A549 (cell line): ENCODE measurements around the gene SLC16A10.

ENCODE experiments used
- BHLHE40 ChIP-seq: IDR thresholded peaks from 2 replicates; pipeline ENCODE4 v1.6.1; 2012; ENCODE audit warnings: low read depth, low read length, inconsistent platforms
- CBX2 ChIP-seq: fragments of 200-600 bp; sonication (generic); IDR thresholded peaks from 2 replicates; pipeline ENCODE4 v1.6.1; 2016; ENCODE audit warnings: low read depth, mild to moderate bottlenecking, borderline replicate concordance
- EP300 ChIP-seq, 2 experiments: fragments of >200 bp; sonication (Bioruptor Twin); formaldehyde crosslinking; IDR thresholded peaks; 2 replicates in 1 of 2; 3 replicates in 1 of 2; pipeline ENCODE4 v1.6.1; 2016 to 2017
- JUN ChIP-seq, 2 experiments: fragments of >200 bp; sonication (Bioruptor Twin); formaldehyde crosslinking; IDR thresholded peaks; 2 replicates in 1 of 2; 3 replicates in 1 of 2; pipeline ENCODE4 v1.6.1; 2016 to 2017
- MAZ ChIP-seq: fragments of 150-350 bp; IDR thresholded peaks from 2 replicates; pipeline ENCODE4 v1.6.1; 2014; ENCODE audit warnings: antibody characterized with exemption, low read depth, low read length, borderline replicate concordance
- MYC ChIP-seq: IDR thresholded peaks from 2 replicates; pipeline ENCODE4 v1.6.1; 2012; ENCODE audit warnings: mild to moderate bottlenecking, inconsistent platforms, low read length, improper control_type of control experiment, borderline replicate concordance
- POLR2A ChIP-seq: IDR thresholded peaks from 2 replicates; pipeline ENCODE4 v1.6.1; 2012; ENCODE audit warnings: mild to moderate bottlenecking, low read length
- TF ChIP-seq, protein P1 (sequence below): fragments of 450-650 bp; IDR thresholded peaks from 2 replicates; pipeline ENCODE4 v1.6.1; 2014; ENCODE audit warnings: antibody characterized with exemption
- TF ChIP-seq, protein P2 (sequence below): fragments of >200 bp; sonication (Bioruptor Twin); formaldehyde crosslinking; IDR thresholded peaks from 3 replicates; pipeline ENCODE4 v1.5.1; 2016
- TF ChIP-seq, protein P3 (sequence below): IDR thresholded peaks from 2 replicates; pipeline ENCODE4 v1.6.1; 2012

DNA sequence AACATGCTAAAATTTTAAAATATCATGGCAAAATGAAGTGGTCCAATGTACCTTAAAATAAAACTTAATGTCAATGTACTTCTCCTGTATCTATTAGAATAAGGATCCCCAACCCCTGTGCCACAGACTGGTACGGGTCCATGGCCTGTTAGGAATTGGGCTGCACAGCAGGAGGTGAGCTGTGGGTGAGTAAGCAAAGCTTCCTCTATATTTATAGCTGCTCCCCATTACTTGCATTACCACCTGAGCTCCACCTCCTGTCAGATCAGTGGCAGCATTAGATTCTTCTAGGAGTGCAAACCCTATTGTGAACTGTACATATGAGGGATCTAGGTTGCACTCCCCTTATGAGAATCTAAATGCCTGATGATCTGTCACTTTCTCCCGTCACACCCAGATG, 86.0 kb downstream of the SLC16A10 start:
- TF ChIP-seq, protein P1, sequence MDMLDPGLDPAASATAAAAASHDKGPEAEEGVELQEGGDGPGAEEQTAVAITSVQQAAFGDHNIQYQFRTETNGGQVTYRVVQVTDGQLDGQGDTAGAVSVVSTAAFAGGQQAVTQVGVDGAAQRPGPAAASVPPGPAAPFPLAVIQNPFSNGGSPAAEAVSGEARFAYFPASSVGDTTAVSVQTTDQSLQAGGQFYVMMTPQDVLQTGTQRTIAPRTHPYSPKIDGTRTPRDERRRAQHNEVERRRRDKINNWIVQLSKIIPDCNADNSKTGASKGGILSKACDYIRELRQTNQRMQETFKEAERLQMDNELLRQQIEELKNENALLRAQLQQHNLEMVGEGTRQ, result no peak
- no peak for TF ChIP-seq MAZ
- no peak for TF ChIP-seq MYC
- TF ChIP-seq, protein P2, sequence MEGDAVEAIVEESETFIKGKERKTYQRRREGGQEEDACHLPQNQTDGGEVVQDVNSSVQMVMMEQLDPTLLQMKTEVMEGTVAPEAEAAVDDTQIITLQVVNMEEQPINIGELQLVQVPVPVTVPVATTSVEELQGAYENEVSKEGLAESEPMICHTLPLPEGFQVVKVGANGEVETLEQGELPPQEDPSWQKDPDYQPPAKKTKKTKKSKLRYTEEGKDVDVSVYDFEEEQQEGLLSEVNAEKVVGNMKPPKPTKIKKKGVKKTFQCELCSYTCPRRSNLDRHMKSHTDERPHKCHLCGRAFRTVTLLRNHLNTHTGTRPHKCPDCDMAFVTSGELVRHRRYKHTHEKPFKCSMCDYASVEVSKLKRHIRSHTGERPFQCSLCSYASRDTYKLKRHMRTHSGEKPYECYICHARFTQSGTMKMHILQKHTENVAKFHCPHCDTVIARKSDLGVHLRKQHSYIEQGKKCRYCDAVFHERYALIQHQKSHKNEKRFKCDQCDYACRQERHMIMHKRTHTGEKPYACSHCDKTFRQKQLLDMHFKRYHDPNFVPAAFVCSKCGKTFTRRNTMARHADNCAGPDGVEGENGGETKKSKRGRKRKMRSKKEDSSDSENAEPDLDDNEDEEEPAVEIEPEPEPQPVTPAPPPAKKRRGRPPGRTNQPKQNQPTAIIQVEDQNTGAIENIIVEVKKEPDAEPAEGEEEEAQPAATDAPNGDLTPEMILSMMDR, result no peak
- TF ChIP-seq POLR2A, result no peak
- no peak for TF ChIP-seq CBX2
- TF ChIP-seq, protein P3, sequence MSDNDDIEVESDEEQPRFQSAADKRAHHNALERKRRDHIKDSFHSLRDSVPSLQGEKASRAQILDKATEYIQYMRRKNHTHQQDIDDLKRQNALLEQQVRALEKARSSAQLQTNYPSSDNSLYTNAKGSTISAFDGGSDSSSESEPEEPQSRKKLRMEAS, result no peak
- TF ChIP-seq EP300 (IDR thresholded peaks at IDR 0.05), result no peak
- no peak for TF ChIP-seq JUN (IDR thresholded peaks at IDR 0.05)
- no peak for TF ChIP-seq BHLHE40
